ENCODE data around the gene SELP. TPM values are rescaled to one million over a fixed set of nuclear protein-coding genes. Genes with fewer than 3 reads are reported as not detected.

SELP gene
- total RNA-seq, 1 experiment from 2014 or later: not detected

Other genes with a start within 250 kb of the SELP start
- 1.4 and 2.7 TPM in 2 replicates for gene CCDC181, start 202.7 kb downstream of the SELP start, total RNA-seq (2014; rRNA removed)
- 9.6 and 12.2 TPM in 2 replicates for gene SLC19A2, start 144.2 kb downstream of the SELP start, total RNA-seq (2014; rRNA removed)
- not detected in 2 replicates for gene F5, start 43.6 kb downstream of the SELP start, total RNA-seq (2014; rRNA removed)
- not detected in 2 replicates for gene SELL, start 81.5 kb upstream of the SELP start, total RNA-seq (2014; rRNA removed)
- not detected in 2 replicates for gene SELE, start 104.0 kb upstream of the SELP start, total RNA-seq (2014; rRNA removed)
- 8.6 and 10.1 TPM in 2 replicates for gene METTL18, start 164.8 kb upstream of the SELP start, total RNA-seq (2014; rRNA removed)

All from LHCN-M2 (cell line).